ENCODE results near the gene SVOPL.

The SVOPL gene

GRCh38 chr7:138613630-138614029 is 87.5 kb downstream of the SVOPL start:
- DNase-seq (ENCODE audit: low read depth) = no peak
- H3K4me3 ChIP-seq (ENCODE audit: low read depth, low read length) = no peak overlapping the region

GRCh38 chr7:138610671-138611170 is 90.4 kb downstream of the SVOPL start:
- no peak overlapping the region for H3K4me3 ChIP-seq (ENCODE audit: low read depth, low read length)
- no peak for DNase-seq (ENCODE audit: low read depth)
- TF ChIP-seq MAX (IDR thresholded peaks at IDR 0.05; ENCODE audit: low read depth, low read length) = no peak
- TF ChIP-seq MYC (IDR thresholded peaks at IDR 0.05; ENCODE audit: low read depth, low read length) = no peak
- no peak for TF ChIP-seq POLR2A (IDR thresholded peaks at IDR 0.05; ENCODE audit: extremely low read depth, insufficient read length)

More at GRCh38 chr7:138613630-138614029, 87.5 kb downstream of the SVOPL start:
- no peak for TF ChIP-seq CTCF (IDR thresholded peaks at IDR 0.05; ENCODE audit: low read depth, low read length)
- TF ChIP-seq POLR2A (IDR thresholded peaks at IDR 0.05; ENCODE audit: extremely low read depth, insufficient read length) = no peak
- TF ChIP-seq MAX (IDR thresholded peaks at IDR 0.05; ENCODE audit: low read depth, low read length) = no peak
- no peak for TF ChIP-seq MYC (IDR thresholded peaks at IDR 0.05; ENCODE audit: low read depth, low read length)

- DNase-seq (ENCODE audit: low read depth) = no peak
- TF ChIP-seq MYC (IDR thresholded peaks at IDR 0.05; ENCODE audit: low read depth, low read length) = no peak
- no peak for TF ChIP-seq MAX (IDR thresholded peaks at IDR 0.05; ENCODE audit: low read depth, low read length)
- TF ChIP-seq POLR2A (IDR thresholded peaks at IDR 0.05; ENCODE audit: extremely low read depth, insufficient read length) = no peak
- TF ChIP-seq CTCF (IDR thresholded peaks at IDR 0.05; ENCODE audit: low read depth, low read length) = no peak
These were observed 92.9 kb downstream of the SVOPL start for GRCh38 chr7:138608275-138608674.

GRCh38 chr7:138607216-138608126 is 93.7 kb downstream of the SVOPL start:
- no peak for TF ChIP-seq CTCF (IDR thresholded peaks at IDR 0.05; ENCODE audit: low read depth, low read length)
- DNase-seq (ENCODE audit: low read depth) = peak; percentile 76
- H3K4me3 ChIP-seq (ENCODE audit: low read depth, low read length) = no peak overlapping the region

More at GRCh38 chr7:138608275-138608674, 92.9 kb downstream of the SVOPL start:
- no peak overlapping the region for H3K4me3 ChIP-seq (ENCODE audit: low read depth, low read length)

GRCh38 chr7:138606236-138606635 is 94.9 kb downstream of the SVOPL start:
- no peak overlapping the region for H3K4me3 ChIP-seq (ENCODE audit: low read depth, low read length)
- TF ChIP-seq POLR2A (IDR thresholded peaks at IDR 0.05; ENCODE audit: extremely low read depth, insufficient read length) (no peak), MAX (IDR thresholded peaks at IDR 0.05; ENCODE audit: low read depth, low read length) (no peak), MYC (IDR thresholded peaks at IDR 0.05; ENCODE audit: low read depth, low read length) (no peak), CTCF (IDR thresholded peaks at IDR 0.05; ENCODE audit: low read depth, low read length) (no peak)
- DNase-seq (ENCODE audit: low read depth) = peak; percentile 68

- no peak overlapping the region for H3K4me3 ChIP-seq (ENCODE audit: low read depth, low read length)
- TF ChIP-seq MAX (IDR thresholded peaks at IDR 0.05; ENCODE audit: low read depth, low read length) (no peak), MYC (IDR thresholded peaks at IDR 0.05; ENCODE audit: low read depth, low read length) (no peak), POLR2A (IDR thresholded peaks at IDR 0.05; ENCODE audit: extremely low read depth, insufficient read length) (no peak), CTCF (IDR thresholded peaks at IDR 0.05; ENCODE audit: low read depth, low read length) (no peak)
- DNase-seq (ENCODE audit: low read depth) = peak; percentile 85
These were observed 97.4 kb downstream of the SVOPL start for GRCh38 chr7:138603549-138604318.
